OCI-LY1 (cell line): ENCODE data around the gene OR2T29.
"Not testable (repeated sequence)": the region's sequence is repeated elsewhere in the genome, so short reads cannot be mapped to it uniquely, and the experiment has no call there.

ENCODE experiments used
- CTCF ChIP-seq: fragments of 200-600 bp; sonication (generic), shearing (Covaris generic); IDR thresholded peaks from 2 replicates; pipeline ENCODE4 v1.5.1; 2017; ENCODE audit warnings: mild to moderate bottlenecking, antibody characterized with exemption, low read length, moderate library complexity, mixed read lengths
- EZH2 ChIP-seq: fragments of 200-600 bp; sonication (generic), shearing (Covaris generic); IDR thresholded peaks from 2 replicates; pipeline ENCODE4 v1.8.0; 2017; ENCODE audit warnings: borderline replicate concordance, mixed run types, mild to moderate bottlenecking, antibody characterized with exemption, low read length, moderate library complexity, mixed read lengths

DNA sequence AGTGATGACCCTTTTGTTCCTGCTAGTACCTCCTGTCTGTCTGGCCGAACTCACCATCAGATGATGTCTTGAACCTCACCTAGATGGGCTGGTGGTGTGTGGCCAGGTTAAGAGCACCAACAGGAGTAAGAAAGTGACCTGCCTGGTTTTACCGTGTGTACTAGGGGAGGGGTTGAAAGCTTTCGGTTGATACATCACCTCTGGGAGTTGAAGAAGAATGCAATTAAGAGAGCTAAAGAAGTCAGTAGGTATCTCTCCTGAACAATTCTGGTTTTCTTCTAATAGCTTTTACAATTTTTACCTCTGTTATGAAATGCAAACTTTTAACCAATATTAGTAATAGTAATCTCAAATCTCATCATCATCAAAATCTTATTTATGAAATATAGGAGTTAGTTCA lies at the start of gene OR2T29:
- TF ChIP-seq CTCF, EZH2: not testable (repeated sequence)
